ENCODE measurements around the gene SNRNP70. TPM values are rescaled to one million over a fixed set of nuclear protein-coding genes. Genes with fewer than 3 reads are reported as not detected.

SNRNP70 gene
- total and polyA plus RNA-seq, 2 of the 13 experiments (the other 11 are each of a cell fraction or from before 2014, with no cell fraction given), result 150 to 210 TPM

DNA sequence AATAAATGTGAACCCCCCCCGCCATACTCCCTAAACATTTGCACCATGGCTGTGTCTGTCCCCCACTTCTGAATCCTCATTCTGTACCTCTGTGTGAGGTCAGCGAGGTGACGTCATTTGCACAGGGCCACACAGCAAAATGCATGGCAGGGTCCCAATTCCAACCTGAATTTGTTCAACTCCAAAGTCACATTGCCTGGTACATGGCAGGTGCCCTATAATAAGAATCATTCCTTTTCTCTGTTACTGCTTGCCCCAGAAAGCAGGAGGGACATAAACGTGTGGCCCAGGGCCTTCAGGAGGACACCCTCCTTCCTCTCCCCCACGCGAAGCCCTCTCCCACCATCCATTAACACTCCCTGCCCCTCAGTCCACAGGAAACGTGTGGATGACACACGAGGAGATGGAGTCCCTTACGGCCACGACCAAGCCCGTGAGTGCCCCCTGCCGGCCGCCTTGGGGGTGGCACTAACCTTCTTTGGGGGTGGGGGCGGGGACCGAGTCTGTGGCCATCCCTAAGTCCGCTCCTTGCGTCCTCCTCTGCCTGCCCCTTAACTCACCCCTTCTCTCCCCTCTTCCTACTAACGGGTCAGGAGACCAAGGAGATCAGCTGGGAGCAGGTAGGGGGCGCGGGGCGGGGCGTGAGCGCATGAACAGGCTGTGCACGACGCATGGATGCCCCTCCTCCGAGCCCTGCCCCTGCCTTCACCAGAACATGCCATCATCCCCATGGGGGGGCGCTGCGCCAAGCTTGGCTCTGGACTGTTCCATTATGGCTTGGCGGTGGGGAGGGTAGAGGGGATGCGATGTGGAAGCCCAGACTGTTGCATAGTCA is 60.5 kb downstream of the SNRNP70 start (continued):
- TF ChIP-seq, protein P1, sequence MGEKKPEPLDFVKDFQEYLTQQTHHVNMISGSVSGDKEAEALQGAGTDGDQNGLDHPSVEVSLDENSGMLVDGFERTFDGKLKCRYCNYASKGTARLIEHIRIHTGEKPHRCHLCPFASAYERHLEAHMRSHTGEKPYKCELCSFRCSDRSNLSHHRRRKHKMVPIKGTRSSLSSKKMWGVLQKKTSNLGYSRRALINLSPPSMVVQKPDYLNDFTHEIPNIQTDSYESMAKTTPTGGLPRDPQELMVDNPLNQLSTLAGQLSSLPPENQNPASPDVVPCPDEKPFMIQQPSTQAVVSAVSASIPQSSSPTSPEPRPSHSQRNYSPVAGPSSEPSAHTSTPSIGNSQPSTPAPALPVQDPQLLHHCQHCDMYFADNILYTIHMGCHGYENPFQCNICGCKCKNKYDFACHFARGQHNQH (CRISPR knock-in tag; IDR thresholded peaks at IDR 0.05), result 0 out of 2 replicates have a peak, but pooled peaks have one; percentile 23
- peak; percentile 23; the same call in 1 of the 2 replicates for TF ChIP-seq SMAD1 (CRISPR knock-in tag; IDR thresholded peaks at IDR 0.05; ENCODE audit: borderline replicate concordance, low read depth)
- no peak for TF ChIP-seq ZNF792 (CRISPR knock-in tag; IDR thresholded peaks at IDR 0.05)
- TF ChIP-seq ZNF879 (CRISPR knock-in tag; IDR thresholded peaks at IDR 0.05), result no peak
- TF ChIP-seq, protein P2, sequence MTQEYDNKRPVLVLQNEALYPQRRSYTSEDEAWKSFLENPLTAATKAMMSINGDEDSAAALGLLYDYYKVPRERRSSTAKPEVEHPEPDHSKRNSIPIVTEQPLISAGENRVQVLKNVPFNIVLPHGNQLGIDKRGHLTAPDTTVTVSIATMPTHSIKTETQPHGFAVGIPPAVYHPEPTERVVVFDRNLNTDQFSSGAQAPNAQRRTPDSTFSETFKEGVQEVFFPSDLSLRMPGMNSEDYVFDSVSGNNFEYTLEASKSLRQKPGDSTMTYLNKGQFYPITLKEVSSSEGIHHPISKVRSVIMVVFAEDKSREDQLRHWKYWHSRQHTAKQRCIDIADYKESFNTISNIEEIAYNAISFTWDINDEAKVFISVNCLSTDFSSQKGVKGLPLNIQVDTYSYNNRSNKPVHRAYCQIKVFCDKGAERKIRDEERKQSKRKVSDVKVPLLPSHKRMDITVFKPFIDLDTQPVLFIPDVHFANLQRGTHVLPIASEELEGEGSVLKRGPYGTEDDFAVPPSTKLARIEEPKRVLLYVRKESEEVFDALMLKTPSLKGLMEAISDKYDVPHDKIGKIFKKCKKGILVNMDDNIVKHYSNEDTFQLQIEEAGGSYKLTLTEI (CRISPR knock-in tag; conservative IDR thresholded peaks at IDR 0.05), result no peak
- TF ChIP-seq ZNF776 (CRISPR knock-in tag; IDR thresholded peaks at IDR 0.05), result 0 out of 2 replicates have a peak, but pooled peaks have one; percentile 29
- TF ChIP-seq, protein P3, sequence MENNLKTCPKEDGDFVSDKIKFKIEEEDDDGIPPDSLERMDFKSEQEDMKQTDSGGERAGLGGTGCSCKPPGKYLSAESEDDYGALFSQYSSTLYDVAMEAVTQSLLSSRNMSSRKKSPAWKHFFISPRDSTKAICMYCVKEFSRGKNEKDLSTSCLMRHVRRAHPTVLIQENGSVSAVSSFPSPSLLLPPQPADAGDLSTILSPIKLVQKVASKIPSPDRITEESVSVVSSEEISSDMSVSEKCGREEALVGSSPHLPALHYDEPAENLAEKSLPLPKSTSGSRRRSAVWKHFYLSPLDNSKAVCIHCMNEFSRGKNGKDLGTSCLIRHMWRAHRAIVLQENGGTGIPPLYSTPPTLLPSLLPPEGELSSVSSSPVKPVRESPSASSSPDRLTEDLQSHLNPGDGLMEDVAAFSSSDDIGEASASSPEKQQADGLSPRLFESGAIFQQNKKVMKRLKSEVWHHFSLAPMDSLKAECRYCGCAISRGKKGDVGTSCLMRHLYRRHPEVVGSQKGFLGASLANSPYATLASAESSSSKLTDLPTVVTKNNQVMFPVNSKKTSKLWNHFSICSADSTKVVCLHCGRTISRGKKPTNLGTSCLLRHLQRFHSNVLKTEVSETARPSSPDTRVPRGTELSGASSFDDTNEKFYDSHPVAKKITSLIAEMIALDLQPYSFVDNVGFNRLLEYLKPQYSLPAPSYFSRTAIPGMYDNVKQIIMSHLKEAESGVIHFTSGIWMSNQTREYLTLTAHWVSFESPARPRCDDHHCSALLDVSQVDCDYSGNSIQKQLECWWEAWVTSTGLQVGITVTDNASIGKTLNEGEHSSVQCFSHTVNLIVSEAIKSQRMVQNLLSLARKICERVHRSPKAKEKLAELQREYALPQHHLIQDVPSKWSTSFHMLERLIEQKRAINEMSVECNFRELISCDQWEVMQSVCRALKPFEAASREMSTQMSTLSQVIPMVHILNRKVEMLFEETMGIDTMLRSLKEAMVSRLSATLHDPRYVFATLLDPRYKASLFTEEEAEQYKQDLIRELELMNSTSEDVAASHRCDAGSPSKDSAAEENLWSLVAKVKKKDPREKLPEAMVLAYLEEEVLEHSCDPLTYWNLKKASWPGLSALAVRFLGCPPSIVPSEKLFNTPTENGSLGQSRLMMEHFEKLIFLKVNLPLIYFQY (CRISPR knock-in tag; IDR thresholded peaks at IDR 0.05; ENCODE audit: borderline replicate concordance), result no peak
- TF ChIP-seq ZNF224 (CRISPR knock-in tag; IDR thresholded peaks at IDR 0.05), result no peak
- no peak for TF ChIP-seq ZFP36 (IDR thresholded peaks at IDR 0.05; ENCODE audit: borderline replicate concordance, low read depth, low read length, partially characterized antibody)
- TF ChIP-seq ZNF709 (CRISPR knock-in tag; IDR thresholded peaks at IDR 0.05), result no peak
- TF ChIP-seq SRY (CRISPR knock-in tag; IDR thresholded peaks at IDR 0.05), result no peak
- peak; percentile 21; the same call in 1 of the 2 replicates for TF ChIP-seq FOXA3 (CRISPR knock-in tag; IDR thresholded peaks at IDR 0.05)
- TF ChIP-seq HOXA5 (CRISPR knock-in tag; IDR thresholded peaks at IDR 0.05), result no peak
- TF ChIP-seq, protein P4, sequence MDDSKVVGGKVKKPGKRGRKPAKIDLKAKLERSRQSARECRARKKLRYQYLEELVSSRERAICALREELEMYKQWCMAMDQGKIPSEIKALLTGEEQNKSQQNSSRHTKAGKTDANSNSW (CRISPR knock-in tag; IDR thresholded peaks at IDR 0.05; ENCODE audit: borderline replicate concordance), result no peak
- TF ChIP-seq ZNF749 (CRISPR knock-in tag; IDR thresholded peaks at IDR 0.05; ENCODE audit: borderline replicate concordance), result no peak
- 0 out of 2 replicates have a peak, but pooled peaks have one; percentile 33 for TF ChIP-seq SAP130 (CRISPR knock-in tag; IDR thresholded peaks at IDR 0.05; ENCODE audit: low read depth)
- TF ChIP-seq, protein P5, sequence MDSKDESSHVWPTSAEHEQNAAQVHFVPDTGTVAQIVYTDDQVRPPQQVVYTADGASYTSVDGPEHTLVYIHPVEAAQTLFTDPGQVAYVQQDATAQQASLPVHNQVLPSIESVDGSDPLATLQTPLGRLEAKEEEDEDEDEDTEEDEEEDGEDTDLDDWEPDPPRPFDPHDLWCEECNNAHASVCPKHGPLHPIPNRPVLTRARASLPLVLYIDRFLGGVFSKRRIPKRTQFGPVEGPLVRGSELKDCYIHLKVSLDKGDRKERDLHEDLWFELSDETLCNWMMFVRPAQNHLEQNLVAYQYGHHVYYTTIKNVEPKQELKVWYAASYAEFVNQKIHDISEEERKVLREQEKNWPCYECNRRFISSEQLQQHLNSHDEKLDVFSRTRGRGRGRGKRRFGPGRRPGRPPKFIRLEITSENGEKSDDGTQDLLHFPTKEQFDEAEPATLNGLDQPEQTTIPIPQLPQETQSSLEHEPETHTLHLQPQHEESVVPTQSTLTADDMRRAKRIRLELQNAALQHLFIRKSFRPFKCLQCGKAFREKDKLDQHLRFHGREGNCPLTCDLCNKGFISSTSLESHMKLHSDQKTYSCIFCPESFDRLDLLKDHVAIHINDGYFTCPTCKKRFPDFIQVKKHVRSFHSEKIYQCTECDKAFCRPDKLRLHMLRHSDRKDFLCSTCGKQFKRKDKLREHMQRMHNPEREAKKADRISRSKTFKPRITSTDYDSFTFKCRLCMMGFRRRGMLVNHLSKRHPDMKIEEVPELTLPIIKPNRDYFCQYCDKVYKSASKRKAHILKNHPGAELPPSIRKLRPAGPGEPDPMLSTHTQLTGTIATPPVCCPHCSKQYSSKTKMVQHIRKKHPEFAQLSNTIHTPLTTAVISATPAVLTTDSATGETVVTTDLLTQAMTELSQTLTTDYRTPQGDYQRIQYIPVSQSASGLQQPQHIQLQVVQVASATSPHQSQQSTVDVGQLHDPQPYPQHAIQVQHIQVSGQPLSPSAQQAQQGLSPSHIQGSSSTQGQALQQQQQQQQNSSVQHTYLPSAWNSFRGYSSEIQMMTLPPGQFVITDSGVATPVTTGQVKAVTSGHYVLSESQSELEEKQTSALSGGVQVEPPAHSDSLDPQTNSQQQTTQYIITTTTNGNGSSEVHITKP (CRISPR knock-in tag; IDR thresholded peaks at IDR 0.05; ENCODE audit: low read depth), result peak; percentile 98
- TF ChIP-seq FOXC1 (CRISPR knock-in tag; IDR thresholded peaks at IDR 0.05; ENCODE audit: borderline replicate concordance), result 0 out of 2 replicates have a peak, but pooled peaks have one; percentile 47
